MM.1S (cell line): Measurements from ENCODE around the gene SPDYE9.
"Not testable (repeated sequence)": the region's sequence is repeated elsewhere in the genome, so short reads cannot be mapped to it uniquely, and the experiment has no call there.

Source experiments
- DNase-seq: peaks from one replicate; pipeline ENCODE4 v3.0.0-alpha.2; 2015
- H2AFZ ChIP-seq: fragments of 300-600 bp; sonication (generic); 2 replicates; pipeline ENCODE4 v1.6.0; 2016; ENCODE audit warnings: antibody characterized with exemption, low read length
- H3F3A ChIP-seq: fragments of 300-600 bp; sonication (generic); 2 replicates; pipeline ENCODE4 v1.6.1; 2016; ENCODE audit warnings: mild to moderate bottlenecking, antibody characterized with exemption, low read length, moderate library complexity, mixed read lengths; ENCODE audit not compliant: insufficient read depth
- H3K27ac ChIP-seq: fragments of 300-600 bp; sonication (generic); 2 replicates; pipeline ENCODE4 v1.5.1; 2016; ENCODE audit warnings: mild to moderate bottlenecking, low read length
- H3K27me3 ChIP-seq: fragments of 300-600 bp; sonication (generic); replicated peaks from 2 replicates; pipeline ENCODE4 v1.6.0; 2016; ENCODE audit warnings: low read length; ENCODE audit not compliant: insufficient read depth
- H3K36me3 ChIP-seq: fragments of 300-600 bp; sonication (generic); replicated peaks from 2 replicates; pipeline ENCODE4 v1.6.1; 2016; ENCODE audit warnings: mild to moderate bottlenecking, low read length, mixed read lengths; ENCODE audit not compliant: insufficient read depth
- H3K4me1 ChIP-seq: fragments of 300-600 bp; sonication (generic); 2 replicates; pipeline ENCODE4 v1.6.1; 2016; ENCODE audit warnings: low read length, mixed read lengths
- H3K4me2 ChIP-seq: fragments of 300-600 bp; sonication (generic); 2 replicates; pipeline ENCODE4 v1.6.0; 2016; ENCODE audit warnings: low read depth, low read length
- H3K4me3 ChIP-seq: fragments of 300-600 bp; sonication (generic); 2 replicates; pipeline ENCODE4 v1.5.1; 2016; ENCODE audit warnings: low read length, mixed read lengths
- H3K79me2 ChIP-seq: fragments of 300-600 bp; sonication (generic); 2 replicates; pipeline ENCODE4 v1.6.1; 2016; ENCODE audit warnings: mixed run types, low read length, mixed read lengths
- H3K9ac ChIP-seq: fragments of 300-600 bp; sonication (generic); 2 replicates; pipeline ENCODE4 v1.6.1; 2016; ENCODE audit warnings: low read length, mixed read lengths
- H3K9me2 ChIP-seq: fragments of 300-600 bp; sonication (generic); replicated peaks from 2 replicates; pipeline ENCODE4 v1.6.1; 2016; ENCODE audit warnings: mild to moderate bottlenecking, low read length, mixed read lengths; ENCODE audit not compliant: insufficient read depth
- H3K9me3 ChIP-seq: fragments of 300-600 bp; sonication (generic); replicated peaks from 2 replicates; pipeline ENCODE4 v1.6.1; 2016; ENCODE audit warnings: mild to moderate bottlenecking, low read length, mixed read lengths; ENCODE audit not compliant: insufficient read depth
- H4K20me1 ChIP-seq: fragments of 300-600 bp; sonication (generic); 2 replicates; pipeline ENCODE4 v1.6.1; 2016; ENCODE audit warnings: mild to moderate bottlenecking, low read length, moderate library complexity, mixed read lengths; ENCODE audit not compliant: insufficient read depth

Gene SPDYE9, protein sequence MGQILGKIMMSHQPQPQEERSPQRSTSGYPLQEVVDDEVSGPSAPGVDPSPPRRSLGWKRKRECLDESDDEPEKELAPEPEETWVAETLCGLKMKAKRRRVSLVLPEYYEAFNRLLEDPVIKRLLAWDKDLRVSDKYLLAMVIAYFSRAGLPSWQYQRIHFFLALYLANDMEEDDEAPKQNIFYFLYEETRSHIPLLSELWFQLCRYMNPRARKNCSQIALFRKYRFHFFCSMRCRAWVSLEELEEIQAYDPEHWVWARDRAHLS

DNA sequence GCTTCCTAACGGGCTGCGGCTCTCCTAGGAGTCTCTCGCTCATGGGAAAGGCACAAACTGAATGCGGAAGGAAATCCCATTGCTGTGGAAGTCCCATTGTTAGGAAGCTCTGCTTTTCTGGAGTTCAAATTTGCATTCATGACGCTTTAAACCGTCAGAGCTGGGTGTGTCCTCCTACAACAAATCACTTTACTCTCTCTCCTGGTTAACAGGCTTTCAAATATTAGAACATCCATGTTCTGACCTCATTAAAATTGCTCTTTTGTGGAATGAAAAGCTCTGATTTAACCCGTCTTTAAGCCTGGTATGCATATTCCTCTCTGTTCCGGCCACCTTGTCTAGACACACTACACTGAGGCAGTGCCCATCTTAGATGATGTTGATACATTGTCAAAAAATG, at the start of gene SPDYE9:
Gene SPDYE9 (minus strand): TSS at position 101 of the 400 bp plus-strand sequence. CDS start 1,800 bp downstream, outside the sequence.
- H3K36me3 ChIP-seq, H3K9ac ChIP-seq, H3K27me3 ChIP-seq, H3K4me1 ChIP-seq, H3K79me2 ChIP-seq, H3K4me3 ChIP-seq, H3K9me2 ChIP-seq, H4K20me1 ChIP-seq, H2AFZ ChIP-seq, H3K4me2 ChIP-seq, H3K27ac ChIP-seq, H3F3A ChIP-seq, DNase-seq, H3K9me3 ChIP-seq: not testable (repeated sequence)

DNA sequence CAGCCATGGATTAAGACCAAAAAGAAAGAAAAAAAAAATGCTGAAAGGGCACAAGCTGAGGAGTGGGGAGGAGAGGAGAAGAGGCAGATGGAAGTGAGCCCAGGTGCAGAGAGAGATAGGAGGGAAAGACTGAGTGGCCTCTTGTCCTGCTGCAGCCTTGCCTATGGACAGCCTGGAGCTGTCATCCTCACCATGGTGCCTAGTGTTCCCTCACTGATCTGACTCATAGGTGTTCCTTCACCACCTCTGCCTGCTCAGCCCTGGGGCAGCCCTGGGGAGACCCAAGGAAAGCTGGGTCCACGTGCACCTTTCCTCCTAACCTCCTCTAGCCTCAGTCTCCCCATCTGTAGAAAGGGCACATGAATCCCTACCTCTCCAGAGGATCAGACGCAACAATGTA, 49.0 kb upstream of the SPDYE9 start:
- not testable (repeated sequence) for H3K27me3 ChIP-seq, H3K9ac ChIP-seq, H3K36me3 ChIP-seq, H3K4me2 ChIP-seq, H3K27ac ChIP-seq, H3F3A ChIP-seq, H2AFZ ChIP-seq, H4K20me1 ChIP-seq, H3K79me2 ChIP-seq, DNase-seq, H3K4me3 ChIP-seq, H3K4me1 ChIP-seq, H3K9me3 ChIP-seq, H3K9me2 ChIP-seq

- H3K4me2 ChIP-seq, DNase-seq, H3K9me2 ChIP-seq, H3K79me2 ChIP-seq, H3K9ac ChIP-seq, H3K27me3 ChIP-seq, H3K27ac ChIP-seq, H3F3A ChIP-seq, H3K9me3 ChIP-seq, H2AFZ ChIP-seq, H3K4me1 ChIP-seq, H3K4me3 ChIP-seq, H4K20me1 ChIP-seq, H3K36me3 ChIP-seq: not testable (repeated sequence)
Observed at GRCh38 chr7:73132651-73133217, 46.9 kb upstream of the SPDYE9 start.

DNA sequence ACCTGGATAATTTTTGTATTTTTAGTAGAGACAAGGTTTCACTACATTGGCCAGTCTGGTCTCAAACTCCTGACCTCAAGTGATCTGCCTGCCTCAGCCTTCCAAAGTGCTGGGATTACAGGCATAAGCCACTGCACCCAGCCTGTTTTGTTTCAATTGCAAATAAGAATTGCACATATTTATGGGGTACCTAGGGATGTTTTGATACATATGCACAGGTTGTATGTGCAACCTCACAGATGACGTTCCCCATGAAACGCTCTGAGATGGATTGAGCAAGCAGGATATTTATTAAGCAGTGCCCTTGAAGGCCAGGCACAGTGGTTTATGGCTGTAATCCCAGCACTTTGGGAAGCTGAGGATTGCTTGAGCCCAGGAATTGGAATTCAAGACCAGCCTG, 44.8 kb upstream of the SPDYE9 start:
- H3K9me2 ChIP-seq, H2AFZ ChIP-seq, H3K4me1 ChIP-seq, H3K27me3 ChIP-seq, H3K4me3 ChIP-seq, H3K4me2 ChIP-seq, DNase-seq, H3K9ac ChIP-seq, H3K36me3 ChIP-seq, H4K20me1 ChIP-seq, H3K27ac ChIP-seq, H3K79me2 ChIP-seq, H3F3A ChIP-seq, H3K9me3 ChIP-seq: not testable (repeated sequence)

DNA sequence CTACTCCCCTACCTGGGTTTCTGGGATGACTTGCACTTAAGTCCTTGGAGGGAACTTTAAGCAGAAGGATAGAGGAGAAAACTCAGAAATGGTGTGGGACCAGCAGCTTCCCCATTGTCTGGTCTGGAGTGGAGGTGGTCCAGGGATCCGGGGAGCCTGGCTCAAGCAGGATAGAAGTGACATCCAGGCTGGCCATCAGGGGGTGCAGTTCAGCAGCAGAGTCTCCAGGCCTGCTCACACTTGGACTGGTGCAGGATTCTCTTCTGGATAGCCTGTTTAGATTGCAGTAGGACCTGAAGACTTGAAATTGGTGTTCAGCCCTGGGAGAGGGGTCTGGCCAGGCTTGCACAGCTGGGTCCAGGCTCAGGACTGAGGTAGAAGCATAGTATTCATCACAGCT, 38.3 kb upstream of the SPDYE9 start:
- H3K27ac ChIP-seq, H4K20me1 ChIP-seq, H3K9ac ChIP-seq, H3K4me1 ChIP-seq, H3K4me2 ChIP-seq, H3F3A ChIP-seq, DNase-seq, H3K79me2 ChIP-seq, H3K27me3 ChIP-seq, H3K9me2 ChIP-seq, H3K36me3 ChIP-seq, H3K4me3 ChIP-seq, H3K9me3 ChIP-seq, H2AFZ ChIP-seq: not testable (repeated sequence)

GRCh38 chr7:73122778-73123447, 37.1 kb upstream of the SPDYE9 start:
- not testable (repeated sequence) for H3K27ac ChIP-seq

GRCh38 chr7:73118155-73118554, 32.3 kb upstream of the SPDYE9 start:
- H3K4me2 ChIP-seq, DNase-seq, H3K27ac ChIP-seq: not testable (repeated sequence)

More at GRCh38 chr7:73122778-73123447, 37.1 kb upstream of the SPDYE9 start:
- H4K20me1 ChIP-seq, H3K4me1 ChIP-seq, H3K9ac ChIP-seq, H3K36me3 ChIP-seq, H3K4me2 ChIP-seq, H2AFZ ChIP-seq, DNase-seq, H3K79me2 ChIP-seq, H3K9me2 ChIP-seq, H3K9me3 ChIP-seq, H3K4me3 ChIP-seq, H3F3A ChIP-seq, H3K27me3 ChIP-seq: not testable (repeated sequence)

DNA sequence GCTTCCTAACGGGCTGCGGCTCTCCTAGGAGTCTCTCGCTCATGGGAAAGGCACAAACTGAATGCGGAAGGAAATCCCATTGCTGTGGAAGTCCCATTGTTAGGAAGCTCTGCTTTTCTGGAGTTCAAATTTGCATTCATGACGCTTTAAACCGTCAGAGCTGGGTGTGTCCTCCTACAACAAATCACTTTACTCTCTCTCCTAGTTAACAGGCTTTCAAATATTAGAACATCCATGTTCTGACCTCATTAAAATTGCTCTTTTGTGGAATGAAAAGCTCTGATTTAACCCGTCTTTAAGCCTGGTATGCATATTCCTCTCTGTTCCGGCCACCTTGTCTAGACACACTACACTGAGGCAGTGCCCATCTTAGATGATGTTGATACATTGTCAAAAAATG, 28.0 kb downstream of the SPDYE9 start, which contains the start of gene SPDYE11:
Gene SPDYE11 (minus strand): TSS at position 101 of the 400 bp plus-strand sequence. CDS start 1,800 bp downstream, outside the sequence.
- H3K4me2 ChIP-seq, H4K20me1 ChIP-seq, H3K4me3 ChIP-seq, H3K9ac ChIP-seq, H3K27me3 ChIP-seq, H2AFZ ChIP-seq, H3K9me2 ChIP-seq, H3F3A ChIP-seq, H3K4me1 ChIP-seq, H3K9me3 ChIP-seq, H3K27ac ChIP-seq, DNase-seq, H3K36me3 ChIP-seq, H3K79me2 ChIP-seq: not testable (repeated sequence)

More at GRCh38 chr7:73118155-73118554, 32.3 kb upstream of the SPDYE9 start:
- H3K9ac ChIP-seq, H3K9me2 ChIP-seq, H2AFZ ChIP-seq, H3K36me3 ChIP-seq, H3K27me3 ChIP-seq, H3K4me1 ChIP-seq, H3K79me2 ChIP-seq, H3F3A ChIP-seq, H3K9me3 ChIP-seq, H4K20me1 ChIP-seq, H3K4me3 ChIP-seq: not testable (repeated sequence)
